NCI-H526 treated with DMSO at 0.1 percent for 48 hours (cell line): ENCODE data around the gene DNAH12.
"Not testable (repeated sequence)": the region's sequence is repeated elsewhere in the genome, so short reads cannot be mapped to it uniquely, and the experiment has no call there.

Source experiments
- DNase-seq: peaks from one replicate; lab custom pipeline; 2025; lab: John Stamatoyannopoulos, UW

Gene DNAH12

GRCh38 chr3:57402675-57403074 is 141.5 kb downstream of the DNAH12 start:
- DNase-seq = no peak

DNA sequence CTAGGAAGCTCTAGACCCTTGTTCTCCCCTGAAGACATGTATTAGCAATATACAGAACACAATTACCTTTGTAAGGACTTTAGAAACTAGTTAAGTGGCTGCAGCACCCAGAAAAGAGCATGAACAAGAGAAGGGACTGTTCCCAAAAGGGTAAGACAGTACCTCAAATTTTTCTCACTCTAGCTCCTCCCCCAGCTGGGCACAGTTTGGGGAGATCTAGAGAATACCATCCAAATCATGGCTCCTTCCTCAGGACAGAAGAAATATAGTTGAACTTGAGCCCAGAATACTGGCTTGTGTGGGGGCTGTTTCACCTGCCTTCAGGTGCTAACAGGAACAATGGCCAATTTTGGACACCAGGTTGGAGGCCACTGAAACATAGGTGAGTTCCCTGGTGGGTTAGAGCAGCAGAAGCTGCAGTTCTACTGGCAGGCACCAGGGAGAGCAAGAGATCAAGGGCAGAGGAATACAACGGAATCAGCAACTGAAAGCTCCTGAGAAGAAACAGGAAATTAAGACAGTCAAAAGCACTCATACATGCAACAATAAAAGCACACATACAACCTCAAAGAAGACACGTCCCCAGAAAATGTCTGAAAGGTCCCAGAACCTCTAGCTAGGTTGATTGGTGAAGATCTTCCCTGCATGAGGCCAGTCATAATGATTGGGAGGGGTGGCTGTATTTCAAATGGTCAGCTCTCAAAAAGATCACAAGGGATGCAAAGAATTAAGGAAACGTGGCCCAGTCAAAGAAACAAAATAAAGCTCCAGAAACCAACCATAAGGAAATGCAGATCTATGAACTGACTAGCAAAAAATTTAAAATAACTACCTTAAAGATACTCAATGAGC is 146.7 kb downstream of the DNAH12 start:
- DNase-seq = peak; percentile 17

GRCh38 chr3:57393977-57394376 is 150.2 kb downstream of the DNAH12 start:
- no peak for DNase-seq

- DNase-seq = no peak
Observed at GRCh38 chr3:57391767-57392166, 152.4 kb downstream of the DNAH12 start.

- DNase-seq = no peak
Observed at GRCh38 chr3:57389271-57389670, 154.9 kb downstream of the DNAH12 start.

GRCh38 chr3:57386307-57386706 is 157.8 kb downstream of the DNAH12 start:
- DNase-seq = no peak

DNA sequence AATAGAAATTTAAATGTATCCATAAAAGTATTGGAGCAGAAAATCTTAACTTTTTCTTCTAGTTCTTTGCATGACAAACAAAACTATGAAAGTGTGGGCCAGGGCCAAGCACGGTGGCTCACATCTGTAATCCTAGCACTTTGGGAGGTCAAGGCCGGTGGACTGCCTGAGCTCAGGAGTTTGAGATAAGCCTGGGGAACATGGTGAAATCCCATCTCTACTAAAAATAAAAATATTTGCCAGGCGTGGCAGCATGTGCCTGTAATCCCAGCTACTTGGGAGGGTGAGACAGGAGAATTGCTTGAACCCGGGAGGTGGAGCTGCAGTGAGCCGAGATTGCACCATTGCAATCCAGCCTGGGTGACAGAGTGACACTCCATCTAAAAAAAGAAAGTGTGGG is 158.6 kb downstream of the DNAH12 start:
- DNase-seq = no peak

GRCh38 chr3:57383838-57384237 is 160.3 kb downstream of the DNAH12 start:
- DNase-seq = no peak

DNA sequence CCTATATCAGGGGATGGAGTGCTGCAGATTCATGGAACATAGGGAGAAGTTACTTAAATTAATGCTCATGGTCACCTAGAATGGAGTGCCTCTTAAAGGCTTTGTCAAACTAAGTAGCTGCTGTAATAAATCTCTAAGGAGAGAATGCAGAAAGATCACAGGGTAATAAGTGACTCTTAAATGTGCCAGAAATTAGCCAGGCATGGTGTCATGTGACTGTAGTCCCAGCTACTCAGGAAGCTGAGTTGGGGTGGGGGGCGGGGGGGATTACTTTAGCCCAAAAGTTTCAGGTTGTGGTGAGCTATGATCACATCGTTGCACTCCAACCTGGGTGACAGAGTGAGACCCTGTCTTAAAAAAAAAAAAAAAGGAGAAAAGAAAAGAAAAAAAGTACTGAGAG is 160.7 kb downstream of the DNAH12 start:
- no peak for DNase-seq

DNA sequence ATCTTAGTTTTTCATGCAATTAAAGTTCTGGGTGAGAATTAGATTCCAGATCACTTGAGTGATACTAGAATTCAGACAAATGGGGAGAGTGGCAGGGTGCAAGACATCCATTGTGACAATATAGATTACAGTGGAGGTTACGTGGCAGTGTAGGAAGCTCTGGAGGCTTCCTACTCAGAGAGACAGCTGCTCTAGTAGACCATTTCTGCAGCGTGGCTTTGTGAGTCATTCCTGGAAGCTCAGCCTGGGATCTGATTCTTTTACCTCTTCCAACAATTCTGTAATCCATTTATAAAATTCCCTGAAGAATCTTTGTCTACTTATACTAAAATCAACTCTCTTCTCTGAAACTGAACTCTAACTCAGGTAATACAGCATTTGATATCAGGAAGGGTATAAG is 161.2 kb downstream of the DNAH12 start:
- no peak for DNase-seq

DNA sequence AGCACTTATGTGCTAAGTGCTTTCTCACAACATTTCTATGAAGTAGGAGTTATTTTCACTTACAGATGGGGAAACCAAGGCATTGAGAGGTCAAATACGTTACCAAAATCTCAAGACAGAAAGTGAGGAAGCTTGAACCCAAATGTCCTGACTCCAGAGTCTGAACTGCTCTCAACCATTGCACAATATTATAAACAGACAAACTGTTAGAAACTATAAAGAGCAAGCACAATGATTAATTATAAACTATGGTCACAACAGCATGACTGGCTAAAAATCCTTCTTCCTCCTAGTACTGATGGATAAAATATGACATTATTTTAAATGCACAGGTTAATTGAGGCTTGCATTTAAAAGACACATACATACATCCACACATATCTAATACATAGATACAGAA is 173.8 kb downstream of the DNAH12 start:
- DNase-seq = no peak

DNA sequence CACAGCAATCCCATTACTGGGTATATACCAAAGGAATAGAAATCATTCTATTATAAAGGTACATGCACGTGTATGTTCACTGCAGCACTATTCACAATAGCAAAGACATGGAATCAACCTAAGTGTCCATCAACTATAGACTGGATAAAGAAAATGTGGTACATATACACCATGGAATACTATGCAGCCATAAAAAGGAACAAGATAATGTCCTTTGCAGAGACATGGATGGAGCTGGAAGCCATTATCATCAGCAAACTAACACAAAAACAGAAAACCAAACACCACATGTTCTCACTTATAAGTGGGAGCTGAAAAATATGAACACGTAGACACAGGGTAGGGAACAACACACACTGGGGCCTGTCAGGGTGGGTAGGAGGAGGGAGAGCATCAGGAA is 179.1 kb downstream of the DNAH12 start:
- DNase-seq = not testable (repeated sequence)

DNA sequence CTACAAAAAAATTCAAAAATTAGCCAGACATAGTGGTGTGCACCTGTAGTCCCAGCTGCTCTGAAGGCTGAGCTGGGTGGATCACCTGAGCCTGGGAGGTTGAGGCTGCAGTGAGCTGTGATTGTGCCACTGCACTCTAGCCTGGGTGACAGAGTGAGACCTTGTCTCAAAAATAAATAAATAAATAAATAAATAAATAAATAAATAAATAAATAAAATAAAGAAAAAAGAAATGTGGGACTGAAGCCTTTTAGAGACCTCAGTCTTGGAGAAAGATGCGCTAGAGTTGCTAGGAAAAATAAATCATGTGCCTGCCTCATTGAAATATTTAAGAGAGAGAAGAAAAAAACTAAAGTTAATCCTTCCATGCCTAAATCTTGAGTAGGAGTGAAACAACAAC is 187.9 kb downstream of the DNAH12 start:
- DNase-seq = not testable (repeated sequence)

DNA sequence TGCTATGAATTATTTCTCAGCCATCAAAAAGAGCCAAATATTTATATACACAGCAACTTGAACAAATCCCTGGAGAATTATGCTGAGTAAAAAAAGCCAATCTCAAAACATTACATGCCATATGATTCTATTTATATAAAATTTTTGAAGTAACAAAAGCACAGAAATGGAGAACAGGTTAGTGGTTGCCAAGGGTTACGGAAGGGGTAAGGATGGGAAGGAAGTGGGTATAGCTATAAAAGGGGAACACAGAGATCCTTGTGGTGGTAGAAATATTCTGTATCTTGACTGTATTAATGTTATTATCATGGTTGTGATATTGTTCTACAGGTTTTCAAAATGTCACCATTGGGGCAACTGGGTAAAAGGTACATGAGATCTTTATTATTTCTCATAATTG is 189.4 kb downstream of the DNAH12 start:
- DNase-seq = no peak

DNA sequence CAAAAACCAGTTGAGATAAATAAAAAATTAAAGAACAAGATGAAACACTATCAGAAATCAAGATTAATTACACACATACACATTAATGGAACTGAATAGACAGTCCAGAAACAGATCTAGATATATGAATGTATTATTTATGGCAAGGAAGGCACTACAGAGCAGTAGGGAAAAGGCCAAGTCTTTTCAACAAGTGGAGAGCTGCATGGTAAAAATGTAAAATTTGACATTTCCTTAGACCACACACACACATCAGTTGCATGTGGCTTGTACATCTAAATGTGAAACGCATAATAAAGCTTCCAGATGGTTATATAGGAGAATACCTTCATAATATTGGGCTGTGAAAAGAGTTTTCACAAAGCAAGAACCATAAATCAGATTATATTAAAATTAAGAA is 193.9 kb downstream of the DNAH12 start:
- DNase-seq = no peak

- not testable (repeated sequence) for DNase-seq
Observed at GRCh38 chr3:57339071-57339642, 205.0 kb downstream of the DNAH12 start.

DNA sequence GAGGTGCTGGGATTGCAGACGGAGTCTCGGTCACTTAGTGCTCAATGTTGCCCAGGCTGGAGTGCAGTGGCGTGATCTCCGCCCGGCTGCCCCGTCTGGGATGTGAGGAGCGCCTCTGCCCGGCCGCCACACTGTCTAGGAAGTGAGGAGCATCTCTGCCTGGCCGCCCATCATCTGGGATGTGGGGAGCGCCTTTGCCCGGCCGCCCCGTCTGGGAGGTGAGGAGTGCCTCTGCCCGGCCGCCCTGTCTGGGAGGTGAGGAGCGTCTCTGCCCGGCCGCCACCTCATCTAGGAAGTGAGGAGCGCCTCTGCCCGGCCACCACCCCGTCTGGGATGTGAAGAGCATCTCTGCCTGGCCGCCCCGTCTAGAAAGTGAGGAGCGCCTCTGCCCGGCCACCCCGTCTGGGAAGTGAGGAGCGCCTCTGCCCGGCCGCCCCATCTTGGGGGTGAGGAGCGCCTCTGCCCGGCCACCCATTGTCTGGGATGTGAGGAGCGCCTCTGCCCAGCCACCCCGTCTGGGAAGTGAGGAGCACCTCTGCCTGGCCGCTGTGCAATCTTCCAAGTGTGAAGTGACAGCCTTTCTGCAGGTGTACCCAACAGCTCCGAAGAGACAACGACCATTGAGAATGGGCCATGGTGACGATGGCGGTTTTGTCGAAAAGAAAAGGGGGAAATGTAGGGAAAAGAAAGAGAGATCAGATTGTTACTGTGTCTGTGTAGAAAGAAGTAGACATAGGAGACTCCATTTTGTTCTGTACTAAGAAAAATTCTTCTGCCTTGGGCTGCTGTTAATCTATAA is 205.7 kb downstream of the DNAH12 start:
- DNase-seq = not testable (repeated sequence)

DNA sequence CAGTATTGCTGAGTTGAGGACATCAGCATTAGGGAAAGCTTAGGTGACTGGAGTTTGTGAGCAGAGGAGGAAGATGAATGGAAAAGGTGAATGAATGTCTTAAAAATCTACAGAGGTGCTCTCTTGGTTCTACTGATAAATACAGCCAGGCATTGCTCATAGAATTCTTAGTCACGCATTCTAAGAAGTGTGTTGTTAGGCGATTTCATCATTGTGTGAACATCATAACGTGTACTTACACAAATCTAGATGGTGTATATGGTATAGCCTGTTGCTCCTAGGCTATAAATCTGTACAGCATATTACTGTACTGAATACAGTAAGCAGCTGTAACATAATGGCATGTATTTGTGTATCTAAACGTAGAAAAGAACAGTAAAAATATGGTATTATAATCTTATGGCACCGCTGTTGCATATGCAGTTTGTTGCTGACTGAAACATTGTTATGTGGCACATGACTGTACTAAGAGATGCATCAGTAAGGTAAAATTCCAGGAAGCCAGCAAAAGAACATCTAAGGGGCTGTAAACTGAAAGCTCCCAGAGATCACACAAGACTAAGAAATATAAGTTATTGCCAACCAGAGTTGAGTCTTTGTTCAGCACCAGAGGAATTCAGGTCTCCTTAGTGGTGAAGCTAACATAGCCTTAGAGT is 208.7 kb downstream of the DNAH12 start:
- DNase-seq = no peak

- DNase-seq = no peak
Observed at GRCh38 chr3:57331078-57331610, 213.0 kb downstream of the DNAH12 start.

GRCh38 chr3:57326498-57326897 is 217.6 kb downstream of the DNAH12 start:
- not testable (repeated sequence) for DNase-seq

DNA sequence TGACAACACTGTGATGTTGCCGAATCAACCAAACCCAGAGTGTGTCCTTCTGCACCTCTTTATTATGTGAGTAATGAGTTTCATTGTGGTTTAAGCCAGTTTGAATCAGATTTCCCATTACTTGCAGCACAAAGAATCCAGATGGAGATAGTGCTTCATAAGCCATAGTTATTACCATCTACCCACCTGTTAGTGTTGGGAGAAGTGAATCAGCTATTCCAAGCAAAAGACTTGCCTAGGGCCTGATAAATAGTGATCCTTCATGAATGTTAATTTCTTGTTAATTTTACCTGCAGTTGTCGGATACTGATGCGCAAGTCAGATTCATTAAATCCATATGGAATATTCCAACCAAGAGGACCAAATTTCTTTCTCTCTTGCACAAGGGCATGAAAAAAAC is 229.9 kb downstream of the DNAH12 start:
- DNase-seq = no peak

DNA sequence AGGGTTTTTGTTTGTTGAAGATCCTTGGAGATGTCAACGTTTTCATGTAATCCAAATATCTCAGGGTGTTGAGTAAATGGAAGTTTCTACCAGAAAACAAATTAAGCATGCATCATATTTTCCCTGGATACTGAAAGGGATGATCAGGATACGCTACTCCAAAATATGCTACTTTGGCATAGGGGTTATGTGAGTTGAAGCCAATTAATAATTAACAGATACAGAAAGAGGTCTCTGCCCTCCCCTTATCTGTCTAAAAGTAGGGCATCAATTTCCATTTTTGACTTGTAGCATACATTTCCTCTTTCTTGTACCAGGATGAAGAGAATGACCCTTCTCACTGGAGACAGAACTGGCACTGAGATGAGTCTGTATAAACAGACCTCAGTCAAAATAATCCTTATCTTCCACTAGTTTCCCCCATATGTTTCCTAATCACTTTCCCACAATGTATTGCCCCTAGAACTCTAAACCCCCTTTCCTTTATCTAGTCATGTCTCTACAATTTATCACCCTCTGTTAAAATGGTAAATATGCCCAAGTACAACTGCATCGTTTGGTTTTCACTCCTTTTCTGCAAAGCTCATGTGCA is 234.3 kb downstream of the DNAH12 start:
- no peak for DNase-seq
